Loucy (cell line): ENCODE results near the gene CCDC178.

Experiments used
- H2AFZ ChIP-seq: fragments of 200-600 bp; sonication (generic); 2 replicates; pipeline ENCODE4 v1.6.0; 2016; ENCODE audit warnings: antibody characterized with exemption, mild to moderate bottlenecking, low read length, moderate library complexity
- H3F3A ChIP-seq: fragments of 200-600 bp; 2 replicates; pipeline ENCODE4 v1.6.0; 2016; ENCODE audit warnings: antibody characterized with exemption, low read depth, mild to moderate bottlenecking
- H3K27me3 ChIP-seq: fragments of 200-600 bp; sonication (generic); 2 replicates; pipeline ENCODE4 v1.6.1; 2014; ENCODE audit warnings: low read length, mild to moderate bottlenecking; ENCODE audit not compliant: insufficient read depth, poor library complexity, severe bottlenecking
- H3K36me3 ChIP-seq: fragments of 200-600 bp; sonication (generic); 2 replicates; pipeline ENCODE4 v1.6.1; 2016; ENCODE audit warnings: low read length; ENCODE audit not compliant: insufficient read depth
- H3K4me1 ChIP-seq: fragments of 200-600 bp; sonication (generic); 2 replicates; pipeline ENCODE4 v1.5.1; 2014; ENCODE audit warnings: low read length, mild to moderate bottlenecking; ENCODE audit not compliant: insufficient read depth, poor library complexity, severe bottlenecking
- H3K4me2 ChIP-seq: fragments of 200-600 bp; sonication (generic); 2 replicates; pipeline ENCODE4 v1.6.0; 2014; ENCODE audit warnings: antibody characterized with exemption, low read length, low read depth, mild to moderate bottlenecking; ENCODE audit not compliant: poor library complexity, severe bottlenecking
- H3K4me3 ChIP-seq: fragments of 200-600 bp; sonication (generic); 2 replicates; pipeline ENCODE4 v1.5.1; 2014; ENCODE audit warnings: low read length, mild to moderate bottlenecking, mixed read lengths; ENCODE audit not compliant: poor library complexity, severe bottlenecking
- H3K79me2 ChIP-seq: fragments of 200-600 bp; sonication (generic); 2 replicates; pipeline ENCODE4 v1.6.1; 2014; ENCODE audit warnings: low read length; ENCODE audit not compliant: insufficient read depth
- H3K9ac ChIP-seq: fragments of 200-600 bp; sonication (generic); 2 replicates; pipeline ENCODE4 v1.6.0; 2014; ENCODE audit warnings: mild to moderate bottlenecking, low read depth, low read length, moderate library complexity; ENCODE audit not compliant: poor library complexity, severe bottlenecking
- H3K9me2 ChIP-seq: fragments of 200-600 bp; sonication (generic); replicated peaks from 2 replicates; pipeline ENCODE4 v1.6.1; 2016; ENCODE audit warnings: low read depth, low read length, mixed read lengths
- H3K9me3 ChIP-seq: fragments of 200-600 bp; sonication (generic); 2 replicates; pipeline ENCODE4 v1.6.1; 2014; ENCODE audit warnings: mild to moderate bottlenecking, antibody characterized with exemption, low read length, low read depth; ENCODE audit not compliant: insufficient read depth
- H4K20me1 ChIP-seq: fragments of 200-600 bp; sonication (generic); 2 replicates; pipeline ENCODE4 v1.6.0; 2014; ENCODE audit warnings: antibody characterized with exemption, low read length, mild to moderate bottlenecking; ENCODE audit not compliant: insufficient read depth, poor library complexity, severe bottlenecking
- EZH2phosphoT487 ChIP-seq: fragments of 200-600 bp; IDR thresholded peaks from 2 replicates; pipeline ENCODE4 v1.6.1; 2018; ENCODE audit warnings: antibody characterized with exemption, mild to moderate bottlenecking, moderate library complexity, borderline replicate concordance
- TF ChIP-seq, protein P1 (sequence below): fragments of 200-600 bp; sonication (generic); conservative IDR thresholded peaks from 2 replicates; pipeline ENCODE4 v1.5.1; 2014; ENCODE audit warnings: mild to moderate bottlenecking, antibody characterized with exemption, low read length

Gene CCDC178

DNA sequence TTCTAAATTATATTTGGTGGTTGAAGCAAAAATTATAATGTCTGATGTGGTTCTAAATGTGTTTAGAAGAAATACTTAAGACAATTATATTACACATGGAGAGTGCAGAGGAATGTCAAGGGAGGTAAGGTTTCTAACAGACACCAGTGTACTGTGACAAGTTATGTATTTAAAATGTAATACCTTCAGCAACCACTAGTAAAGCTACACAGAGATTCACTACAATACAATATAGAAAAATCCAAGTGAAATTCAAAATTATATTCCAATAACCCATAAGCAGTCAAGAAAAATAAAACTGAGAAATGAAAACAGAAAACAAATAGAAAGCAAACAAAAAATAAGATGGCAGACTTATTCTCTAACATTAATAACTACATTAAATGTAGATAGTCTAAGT is 418.2 kb downstream of the CCDC178 start:
- Histone ChIP-seq H3K36me3 (no peaks in the 10 kb centered on the region), H3K79me2 (no peaks in the 10 kb centered on the region), H2AFZ (no peak overlapping the region)

DNA sequence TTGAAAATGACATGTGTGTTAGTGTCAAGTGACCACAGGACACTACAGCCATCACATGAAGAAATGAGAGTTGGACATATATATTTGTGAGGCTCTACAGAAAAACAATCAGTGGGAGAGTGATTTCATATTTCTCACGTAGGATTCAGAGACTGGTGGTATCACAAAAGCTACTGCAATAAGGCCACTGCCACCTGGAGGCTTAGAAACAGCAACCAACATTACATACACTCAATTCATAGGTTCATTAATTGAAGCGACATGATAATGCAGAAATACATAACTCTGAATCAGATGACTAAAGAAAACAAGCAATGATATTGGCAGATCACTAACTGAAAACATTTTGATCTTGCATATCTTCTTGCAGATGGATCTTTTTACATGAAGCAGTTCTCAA is 419.6 kb downstream of the CCDC178 start:
- Histone ChIP-seq H3K9ac (no peak overlapping the region), H4K20me1 (no peaks in the 10 kb centered on the region), H3K4me2 (no peak overlapping the region), H3K4me1 (no peaks in the 10 kb centered on the region), H3K79me2 (no peaks in the 10 kb centered on the region), H3K9me2 (no peaks in the 10 kb centered on the region), H3K4me3 (no peak overlapping the region), H3K27me3 (no peaks in the 10 kb centered on the region), H3K9me3 (no peaks in the 10 kb centered on the region), H3F3A (no peaks in the 10 kb centered on the region), H2AFZ (no peak overlapping the region), H3K36me3 (no peaks in the 10 kb centered on the region)
- TF ChIP-seq, protein P1, sequence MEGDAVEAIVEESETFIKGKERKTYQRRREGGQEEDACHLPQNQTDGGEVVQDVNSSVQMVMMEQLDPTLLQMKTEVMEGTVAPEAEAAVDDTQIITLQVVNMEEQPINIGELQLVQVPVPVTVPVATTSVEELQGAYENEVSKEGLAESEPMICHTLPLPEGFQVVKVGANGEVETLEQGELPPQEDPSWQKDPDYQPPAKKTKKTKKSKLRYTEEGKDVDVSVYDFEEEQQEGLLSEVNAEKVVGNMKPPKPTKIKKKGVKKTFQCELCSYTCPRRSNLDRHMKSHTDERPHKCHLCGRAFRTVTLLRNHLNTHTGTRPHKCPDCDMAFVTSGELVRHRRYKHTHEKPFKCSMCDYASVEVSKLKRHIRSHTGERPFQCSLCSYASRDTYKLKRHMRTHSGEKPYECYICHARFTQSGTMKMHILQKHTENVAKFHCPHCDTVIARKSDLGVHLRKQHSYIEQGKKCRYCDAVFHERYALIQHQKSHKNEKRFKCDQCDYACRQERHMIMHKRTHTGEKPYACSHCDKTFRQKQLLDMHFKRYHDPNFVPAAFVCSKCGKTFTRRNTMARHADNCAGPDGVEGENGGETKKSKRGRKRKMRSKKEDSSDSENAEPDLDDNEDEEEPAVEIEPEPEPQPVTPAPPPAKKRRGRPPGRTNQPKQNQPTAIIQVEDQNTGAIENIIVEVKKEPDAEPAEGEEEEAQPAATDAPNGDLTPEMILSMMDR, result 0 out of 2 replicates have a peak, but pooled peaks have one; percentile 10
- TF ChIP-seq EZH2phosphoT487, result no peak

More for the DNA sequence above, 418.2 kb downstream of the CCDC178 start:
- Histone ChIP-seq H3F3A (no peaks in the 10 kb centered on the region), H3K9me2 (no peaks in the 10 kb centered on the region), H3K4me1 (no peaks in the 10 kb centered on the region), H3K4me2 (no peak overlapping the region), H3K27me3 (no peaks in the 10 kb centered on the region), H3K9ac (no peak overlapping the region), H3K4me3 (no peak overlapping the region), H4K20me1 (no peaks in the 10 kb centered on the region), H3K9me3 (no peaks in the 10 kb centered on the region)
- TF ChIP-seq, protein P1, result peak; percentile 38
- TF ChIP-seq EZH2phosphoT487, result no peak

DNA sequence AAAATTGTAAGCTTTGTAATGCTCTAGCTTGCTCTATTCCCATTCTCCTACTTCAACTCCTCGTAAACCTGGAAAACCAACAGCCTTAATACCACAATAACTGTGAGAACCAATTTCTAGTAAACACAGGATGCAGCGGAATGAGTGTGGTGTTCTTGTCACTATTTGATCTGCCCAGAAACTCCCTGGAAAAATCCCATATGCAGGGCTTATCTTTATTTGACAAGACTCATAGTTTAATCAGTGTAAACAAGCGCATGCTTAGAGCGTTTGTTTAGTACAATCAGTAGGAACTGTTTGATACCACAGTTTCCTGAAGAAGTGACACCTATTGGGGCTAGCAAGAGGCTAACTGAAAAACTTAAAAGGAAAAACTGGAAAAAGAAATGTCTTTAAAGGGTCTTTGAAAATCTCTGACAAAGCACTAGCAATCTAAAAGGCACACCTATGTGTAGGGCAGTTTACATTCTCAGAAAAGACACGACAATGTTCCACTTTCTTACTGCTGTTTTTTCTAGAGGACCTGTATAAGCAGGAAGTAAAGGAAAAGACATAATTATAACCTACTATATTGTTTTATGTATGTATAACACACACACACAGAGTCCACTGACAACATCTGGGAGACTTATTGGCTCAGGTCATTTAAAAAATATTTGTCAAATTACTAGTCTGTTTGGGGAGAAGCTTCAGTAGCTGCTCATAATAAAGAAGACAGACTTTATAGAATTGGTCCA is 426.3 kb downstream of the CCDC178 start:
- no peak overlapping the region; the same call in 1 of the 2 replicates for H2AFZ ChIP-seq
- no peak overlapping the region for H3K4me3 ChIP-seq
- no peaks in the 10 kb centered on the region for H3F3A ChIP-seq
- no peaks in the 10 kb centered on the region for H3K27me3 ChIP-seq
- no peaks in the 10 kb centered on the region for H4K20me1 ChIP-seq
- no peak overlapping the region for H3K9ac ChIP-seq
- no peaks in the 10 kb centered on the region for H3K36me3 ChIP-seq
- H3K4me2 ChIP-seq, result no peak overlapping the region
- H3K4me1 ChIP-seq, result no peaks in the 10 kb centered on the region
- H3K79me2 ChIP-seq, result no peaks in the 10 kb centered on the region
- H3K9me3 ChIP-seq, result no peaks in the 10 kb centered on the region
- no peak for TF ChIP-seq EZH2phosphoT487
- H3K9me2 ChIP-seq, result no peaks in the 10 kb centered on the region

DNA sequence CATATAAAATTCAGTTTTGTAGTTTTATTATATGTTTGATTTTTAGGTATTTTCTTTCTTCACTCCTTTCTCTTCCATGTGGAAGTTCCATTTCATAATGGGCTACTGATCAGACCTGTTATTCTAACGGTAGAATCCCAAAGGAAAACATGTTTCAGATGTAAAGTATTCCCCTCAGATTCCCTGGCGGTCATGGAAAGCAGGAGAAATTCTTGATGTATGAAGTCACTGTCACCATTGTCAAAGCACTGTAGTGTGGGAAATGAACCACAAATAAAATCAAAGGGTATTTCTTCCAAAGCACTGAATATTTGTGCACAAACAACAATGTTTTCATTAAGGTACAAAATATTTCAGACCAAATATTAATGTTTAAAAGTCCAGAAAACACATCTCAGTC is 430.4 kb downstream of the CCDC178 start:
- no peaks in the 10 kb centered on the region for H3K4me1 ChIP-seq
- no peaks in the 10 kb centered on the region for H3K9me2 ChIP-seq
- H3K9me3 ChIP-seq, result no peaks in the 10 kb centered on the region
- no peak overlapping the region for H3K4me3 ChIP-seq
- H3K9ac ChIP-seq, result no peak overlapping the region
- H3K36me3 ChIP-seq, result no peaks in the 10 kb centered on the region
- H3K4me2 ChIP-seq, result no peak overlapping the region
- H2AFZ ChIP-seq, result no peak overlapping the region
- TF ChIP-seq, protein P1, result no peak
- no peak for TF ChIP-seq EZH2phosphoT487
- H3K79me2 ChIP-seq, result no peaks in the 10 kb centered on the region
- H4K20me1 ChIP-seq, result no peaks in the 10 kb centered on the region
- no peaks in the 10 kb centered on the region for H3K27me3 ChIP-seq
- H3F3A ChIP-seq, result no peaks in the 10 kb centered on the region
